ENCODE data around the gene OR6N2.

The OR6N2 gene

DNA sequence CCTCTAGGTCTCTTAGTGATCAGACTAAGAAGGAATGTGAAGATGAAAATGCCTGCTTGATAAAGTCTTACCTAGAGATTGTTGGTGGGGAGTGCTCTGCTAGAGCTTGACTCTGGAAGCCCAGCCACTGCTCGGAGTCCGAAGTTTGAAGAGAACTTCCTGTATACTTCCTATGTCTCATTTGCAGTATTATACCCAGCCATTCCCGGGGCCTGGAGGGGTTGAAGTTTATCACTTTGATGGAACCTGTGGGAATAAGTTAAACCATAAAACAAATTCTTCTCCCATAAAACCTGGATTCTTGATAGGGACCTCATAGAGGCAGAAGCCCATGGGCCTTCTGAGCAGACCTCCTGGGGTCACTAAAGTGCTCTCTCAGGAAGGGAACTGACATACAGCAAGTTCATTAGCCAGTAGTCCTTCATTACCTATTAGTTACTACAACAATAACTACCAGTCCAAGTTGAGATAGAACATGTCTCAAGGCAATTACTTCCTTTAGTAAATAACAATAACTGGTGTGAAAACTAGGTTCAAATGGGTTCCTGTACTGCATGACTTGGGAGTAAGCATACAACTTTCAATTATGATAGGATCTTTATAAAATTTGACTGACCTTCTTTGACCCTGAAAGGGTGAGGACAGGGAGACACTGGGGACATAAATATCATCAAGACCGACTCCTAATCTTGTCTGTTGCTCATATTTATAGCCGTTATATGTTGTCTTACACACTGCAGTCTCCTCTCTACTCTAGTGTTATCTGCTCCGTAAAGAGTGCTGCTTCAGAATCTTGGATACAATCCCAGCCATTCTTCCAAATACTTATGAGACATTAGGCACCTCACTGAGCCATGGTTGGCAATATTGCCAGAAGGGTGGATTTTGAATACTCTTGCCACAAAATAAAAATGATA is 8.8 kb downstream of the OR6N2 start, which contains the start of gene OR6N1:
OR6N1 (minus strand) TSS at position 246 of the 917 bp plus-strand sequence. CDS start 5,513 bp downstream, outside the sequence.
- in situ Hi-C loops (cut with HindIII; ENCODE audit: low sequenced_read_pairs) = no loop called here

DNA sequence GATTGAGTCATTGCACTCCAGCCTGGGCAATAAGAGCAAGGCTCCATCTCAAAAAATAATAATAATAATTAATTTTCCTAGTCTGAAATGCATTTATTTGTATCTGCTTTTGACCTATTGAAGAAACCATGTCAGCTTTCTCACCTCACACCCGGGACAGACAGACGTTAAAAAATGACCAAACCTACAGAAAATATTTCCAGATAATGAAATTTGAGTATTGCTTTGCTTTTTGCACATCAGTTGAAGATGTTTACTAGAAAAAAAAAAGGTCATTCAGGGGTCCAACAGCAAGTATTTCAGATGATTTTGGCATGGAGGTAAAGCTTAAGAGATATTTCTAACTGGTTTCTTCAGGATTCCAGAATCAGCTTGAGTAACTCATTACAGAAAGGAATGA is 26.6 kb downstream of the OR6N2 start, which contains the start of gene OR6K6:
OR6K6 (plus strand) TSS at position 301 of the 400 bp plus-strand sequence. CDS start 168 bp downstream, outside the sequence.
- in situ Hi-C loops (cut with HindIII; ENCODE audit: low sequenced_read_pairs) = no loop called here

- in situ Hi-C loops (cut with HindIII; ENCODE audit: low sequenced_read_pairs) = no loop called here
Measured at GRCh38 chr1:158752155-158752712, 28.8 kb downstream of the OR6N2 start.

- in situ Hi-C loops (cut with HindIII; ENCODE audit: low sequenced_read_pairs) = loop anchor here (10.0 kb wide), 1 partner anchor 59 kb away; no protein-coding TSS in a partner anchor
Measured at GRCh38 chr1:158735848-158736247, 45.2 kb downstream of the OR6N2 start.

DNA sequence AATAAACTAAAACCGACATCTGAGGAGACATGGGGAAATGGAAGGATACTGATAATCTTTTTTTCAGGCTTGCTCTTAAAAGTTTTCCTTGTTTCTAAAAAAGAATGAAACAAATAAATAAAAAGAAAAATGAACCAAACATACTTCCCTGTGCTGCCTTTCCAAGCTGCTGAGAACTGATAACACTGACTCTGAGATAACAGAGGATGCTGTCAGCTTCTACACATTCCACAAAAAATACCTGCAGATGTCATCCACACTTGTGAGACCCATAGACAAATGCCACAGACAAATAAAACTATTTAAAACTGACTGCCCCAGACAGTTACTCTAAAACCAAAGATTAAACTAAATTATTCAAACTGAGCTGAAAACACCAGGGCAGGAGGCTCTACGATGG is 48.5 kb downstream of the OR6N2 start:
- in situ Hi-C loops (cut with HindIII; ENCODE audit: low sequenced_read_pairs) = loop anchor here (10.0 kb wide), 1 partner anchor 62 kb away; no protein-coding TSS in a partner anchor

- in situ Hi-C loops (cut with HindIII; ENCODE audit: low sequenced_read_pairs) = loop anchor here (10.0 kb wide), 1 partner anchor 63 kb away; no protein-coding TSS in a partner anchor
Measured at GRCh38 chr1:158731707-158732106, 49.3 kb downstream of the OR6N2 start.

GRCh38 chr1:158730453-158730852 is 50.6 kb downstream of the OR6N2 start:
- in situ Hi-C loops (cut with HindIII; ENCODE audit: low sequenced_read_pairs) = loop anchor here (10.0 kb wide), 1 partner anchor 64 kb away; no protein-coding TSS in a partner anchor

DNA sequence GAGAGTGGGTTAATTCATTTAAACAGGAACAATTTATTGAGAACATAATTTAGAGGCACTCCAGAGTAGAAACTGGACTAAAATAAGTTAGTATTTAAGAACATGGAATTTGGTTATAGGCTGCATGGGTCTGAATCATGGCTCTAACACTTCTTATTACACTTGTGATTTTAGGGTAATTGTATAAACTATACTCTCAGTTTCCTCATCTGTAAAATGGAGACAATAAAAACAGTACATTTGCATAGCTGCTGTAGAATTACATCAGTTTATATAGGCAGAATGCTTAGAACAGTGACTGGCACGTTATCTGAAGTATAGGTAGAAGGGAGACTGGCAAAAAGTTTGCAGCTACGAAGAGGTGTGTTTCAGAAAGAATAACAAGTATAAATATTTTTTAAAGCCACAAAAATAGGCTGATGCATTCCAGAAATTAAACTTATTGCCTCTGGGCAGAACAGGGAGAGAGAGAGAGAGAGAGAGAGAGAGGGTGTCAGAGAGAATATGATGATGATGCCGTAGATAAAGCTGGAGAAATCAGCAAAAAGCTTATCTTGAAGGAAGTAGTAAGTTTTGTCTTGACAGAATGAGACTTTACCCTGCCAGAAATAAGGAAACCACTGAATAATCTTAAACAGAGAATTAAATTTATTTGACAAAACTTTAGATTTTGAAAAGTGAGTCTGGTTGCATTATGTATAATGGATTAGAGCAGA is 52.3 kb downstream of the OR6N2 start:
- in situ Hi-C loops (cut with HindIII; ENCODE audit: low sequenced_read_pairs) = no loop called here

- in situ Hi-C loops (cut with HindIII; ENCODE audit: low sequenced_read_pairs) = no loop called here
Measured at GRCh38 chr1:158724442-158724841, 56.6 kb downstream of the OR6N2 start.
